GM12874 (cell line): ENCODE data around the gene TFDP1.

Experiments
- TF ChIP-seq, protein P1 (sequence below): IDR thresholded peaks from 2 replicates; pipeline ENCODE4 v1.5.1; 2011; ENCODE audit warnings: low read depth, mild to moderate bottlenecking, control low read depth, low read length, moderate library complexity; ENCODE audit not compliant: insufficient read depth

TFDP1 gene

DNA sequence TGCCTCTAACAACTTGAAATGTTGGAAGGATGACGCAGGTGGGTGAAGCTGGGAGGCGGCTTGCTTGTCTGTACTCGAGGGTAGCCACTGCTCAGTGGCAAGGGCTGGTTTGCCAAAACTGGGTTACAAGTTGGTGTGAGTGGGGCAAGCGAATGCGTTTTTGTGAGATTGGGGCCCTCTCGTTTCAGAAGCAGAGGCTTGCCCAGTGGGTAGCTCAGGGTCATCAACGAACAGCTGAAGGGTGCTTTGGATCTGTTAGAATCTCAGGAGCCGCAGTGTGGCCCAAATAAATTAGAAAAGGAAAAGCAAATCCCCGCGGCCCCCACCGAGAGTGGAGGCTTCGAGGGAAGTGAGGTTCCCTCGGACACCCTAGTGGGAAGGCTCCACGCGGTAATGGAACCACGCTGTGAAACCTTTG is 66.2 kb downstream of the TFDP1 start:
- TF ChIP-seq, protein P1, sequence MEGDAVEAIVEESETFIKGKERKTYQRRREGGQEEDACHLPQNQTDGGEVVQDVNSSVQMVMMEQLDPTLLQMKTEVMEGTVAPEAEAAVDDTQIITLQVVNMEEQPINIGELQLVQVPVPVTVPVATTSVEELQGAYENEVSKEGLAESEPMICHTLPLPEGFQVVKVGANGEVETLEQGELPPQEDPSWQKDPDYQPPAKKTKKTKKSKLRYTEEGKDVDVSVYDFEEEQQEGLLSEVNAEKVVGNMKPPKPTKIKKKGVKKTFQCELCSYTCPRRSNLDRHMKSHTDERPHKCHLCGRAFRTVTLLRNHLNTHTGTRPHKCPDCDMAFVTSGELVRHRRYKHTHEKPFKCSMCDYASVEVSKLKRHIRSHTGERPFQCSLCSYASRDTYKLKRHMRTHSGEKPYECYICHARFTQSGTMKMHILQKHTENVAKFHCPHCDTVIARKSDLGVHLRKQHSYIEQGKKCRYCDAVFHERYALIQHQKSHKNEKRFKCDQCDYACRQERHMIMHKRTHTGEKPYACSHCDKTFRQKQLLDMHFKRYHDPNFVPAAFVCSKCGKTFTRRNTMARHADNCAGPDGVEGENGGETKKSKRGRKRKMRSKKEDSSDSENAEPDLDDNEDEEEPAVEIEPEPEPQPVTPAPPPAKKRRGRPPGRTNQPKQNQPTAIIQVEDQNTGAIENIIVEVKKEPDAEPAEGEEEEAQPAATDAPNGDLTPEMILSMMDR: no peak

DNA sequence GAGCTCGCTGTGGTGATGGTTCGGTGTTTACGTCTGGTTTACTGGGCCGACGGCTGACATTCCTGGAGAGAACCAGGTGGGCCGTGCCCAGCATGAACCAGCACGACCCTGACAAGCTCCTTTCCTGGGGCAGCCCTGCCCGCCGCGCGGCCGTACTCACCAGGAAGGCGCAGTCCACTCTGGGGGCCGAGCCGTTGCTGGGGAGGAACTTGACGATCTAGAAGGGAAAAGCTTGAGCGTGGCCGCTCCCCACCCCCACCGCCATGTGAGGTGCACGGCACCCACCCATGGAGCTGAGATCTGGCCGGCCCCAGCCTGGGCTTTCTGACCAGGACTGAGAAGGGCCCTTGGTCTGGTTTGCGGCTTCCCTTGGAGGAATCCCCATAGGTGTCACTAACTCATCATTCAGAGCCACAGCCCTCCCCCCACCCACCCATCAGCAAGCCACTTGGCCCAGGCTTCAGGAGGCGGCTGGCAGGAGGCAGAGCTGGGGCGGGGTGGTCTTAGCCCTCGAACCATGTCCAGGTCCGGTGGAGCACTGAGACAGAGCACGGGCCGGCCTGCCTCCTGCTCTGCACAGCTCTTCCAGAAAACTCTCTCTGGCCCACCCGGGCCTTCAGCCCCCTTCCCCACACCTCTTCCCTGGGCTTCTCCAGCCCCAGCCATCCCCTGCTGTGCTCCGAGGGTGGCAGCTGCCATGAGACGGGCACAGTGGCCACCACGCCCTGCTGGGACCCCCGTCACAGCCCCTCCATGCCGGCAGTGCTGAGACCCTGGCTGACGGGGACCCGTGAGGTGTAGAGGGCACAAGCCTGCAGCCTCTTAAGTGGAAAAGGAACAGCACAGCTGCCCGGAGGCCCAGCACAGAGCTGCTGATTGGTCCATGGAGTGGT is 67.2 kb downstream of the TFDP1 start:
- TF ChIP-seq, protein P1: no peak

DNA sequence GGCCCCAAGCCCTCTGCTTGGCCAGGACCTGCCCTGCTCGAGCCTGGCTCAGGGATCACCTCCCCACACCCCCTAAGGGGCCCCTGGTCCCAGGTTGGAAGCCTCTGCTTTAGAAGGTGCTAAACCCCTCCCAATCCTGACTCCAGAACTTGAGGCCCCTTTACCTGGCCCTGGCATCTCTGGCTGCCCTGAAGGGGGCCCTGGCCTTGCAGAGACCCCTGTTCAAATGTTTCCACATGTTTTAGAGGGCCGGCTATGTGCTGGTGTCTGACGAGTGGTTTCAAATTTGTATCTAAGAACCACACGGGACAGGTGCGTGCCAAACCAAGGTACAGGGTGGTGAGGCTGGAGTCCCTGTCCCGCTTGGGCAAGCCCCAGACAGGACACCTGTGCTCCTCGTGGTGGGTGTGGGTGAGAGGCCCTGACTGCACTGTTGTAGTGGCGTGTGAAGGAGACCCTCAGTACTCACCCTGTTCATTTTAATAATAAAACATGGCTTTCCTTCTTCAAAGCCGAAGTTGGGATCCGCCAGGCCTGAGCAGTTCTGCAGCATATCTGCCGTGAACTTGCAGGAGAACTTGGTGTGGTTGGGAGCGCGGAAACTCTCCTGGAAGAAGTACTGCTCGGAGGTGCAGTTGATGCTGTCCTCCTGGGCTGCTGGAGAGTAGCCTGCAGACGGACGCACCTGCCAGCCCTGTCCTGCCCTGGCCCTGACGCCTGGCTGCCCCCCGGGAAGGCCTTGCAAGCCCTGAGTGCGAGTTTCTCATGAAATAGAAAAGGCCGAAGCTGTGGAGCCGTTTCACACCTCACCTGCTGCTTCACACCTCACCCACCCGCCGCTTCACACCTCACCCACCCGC is 68.1 kb downstream of the TFDP1 start:
- TF ChIP-seq, protein P1: no peak

DNA sequence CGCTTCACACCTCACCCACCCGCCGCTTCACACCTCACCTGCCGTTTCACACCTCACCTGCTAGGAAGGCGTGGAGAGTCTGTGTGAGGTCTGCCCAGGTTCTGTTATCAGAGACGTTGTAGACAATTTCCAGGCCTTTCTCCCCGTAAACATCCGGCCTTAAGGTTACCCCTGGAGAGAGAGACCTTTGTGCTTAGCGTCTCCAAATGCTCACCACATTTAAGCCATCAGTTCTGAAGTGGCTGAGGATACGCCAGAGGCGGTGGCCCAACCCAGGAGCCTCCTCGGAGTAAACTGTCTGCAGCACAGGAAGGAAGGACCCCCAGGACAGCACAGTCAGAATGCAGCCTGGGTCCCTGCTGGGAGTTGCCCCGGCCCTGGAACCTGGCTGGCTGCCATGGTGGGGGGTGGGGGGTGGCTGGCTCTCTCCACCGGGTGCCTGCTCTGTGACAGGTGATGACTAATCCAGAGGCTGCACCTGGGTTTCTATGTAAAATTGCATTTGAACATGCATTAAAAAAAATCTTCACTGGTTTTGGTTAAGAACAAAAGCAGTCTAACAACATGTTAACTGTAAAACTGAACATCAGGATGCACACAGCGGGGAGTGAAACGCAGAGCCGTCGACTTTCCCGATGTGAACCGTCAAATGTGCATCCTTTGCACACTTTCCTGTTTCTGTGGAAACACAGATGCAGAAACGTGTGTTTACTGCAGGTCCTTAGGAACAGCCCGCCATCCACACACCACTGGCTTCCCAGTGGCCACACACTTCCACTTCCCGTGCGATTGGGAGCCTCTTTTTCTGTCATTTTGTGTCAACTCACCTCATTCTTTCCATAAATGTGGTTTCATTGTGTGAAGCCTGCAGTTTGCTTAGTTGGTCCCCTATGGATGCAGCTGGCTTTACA is 69.0 kb downstream of the TFDP1 start:
- TF ChIP-seq, protein P1: no peak

DNA sequence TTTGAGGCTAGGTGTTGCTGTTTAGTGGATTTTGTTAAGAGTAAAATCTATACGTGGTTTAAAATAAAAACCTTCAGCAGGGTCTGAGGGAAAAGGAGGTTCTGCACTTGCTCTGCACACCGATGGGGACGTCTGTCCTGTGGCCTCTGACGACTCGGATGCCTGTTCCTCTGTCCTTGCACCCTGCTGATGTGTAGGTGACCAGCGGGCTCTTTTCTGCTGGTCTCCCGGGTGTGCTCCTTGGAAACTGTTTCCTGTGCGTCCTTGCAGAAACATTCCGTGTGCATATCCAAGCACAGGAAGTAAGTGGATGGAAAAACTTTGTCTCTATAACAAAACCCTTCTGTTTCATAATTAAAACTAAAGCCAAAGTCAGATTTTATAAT is 69.6 kb downstream of the TFDP1 start:
- TF ChIP-seq, protein P1: no peak

DNA sequence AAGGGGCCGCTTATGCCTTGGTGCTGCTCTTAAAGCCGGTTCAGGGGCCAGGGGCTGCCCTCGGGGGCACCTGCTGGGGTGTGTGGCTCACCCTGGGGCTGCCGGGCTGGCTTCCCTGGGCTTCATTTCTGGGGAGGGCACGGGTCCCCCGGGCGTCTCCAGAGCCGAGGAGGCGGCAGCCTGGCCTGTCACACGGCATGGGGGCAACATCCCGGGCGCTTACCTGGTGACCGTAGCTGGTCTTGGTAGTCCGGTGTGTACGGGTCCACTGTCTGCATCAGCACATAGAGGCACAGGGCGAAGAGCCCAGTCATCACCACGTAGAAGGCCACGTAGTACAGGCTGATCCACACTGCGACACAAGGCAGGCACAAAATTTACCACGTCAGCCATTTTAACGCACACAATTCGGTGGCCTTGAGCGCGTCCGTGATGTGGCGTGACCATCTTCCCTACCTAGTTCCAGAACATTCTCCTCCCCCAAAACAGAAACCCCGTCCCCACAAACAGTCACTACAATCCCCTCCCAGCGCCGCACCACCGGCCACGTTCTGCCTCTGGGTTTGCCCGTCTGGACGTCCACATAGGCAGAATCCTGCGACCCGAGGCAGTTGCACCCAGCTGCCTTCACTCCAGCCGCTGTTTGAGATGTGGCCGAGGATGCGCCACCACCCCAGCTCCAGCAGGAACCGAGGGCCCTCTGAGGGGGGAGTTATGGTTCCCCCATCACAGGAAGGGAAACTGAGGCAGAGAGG is 70.2 kb downstream of the TFDP1 start:
- TF ChIP-seq, protein P1: no peak
